Aorta (tissue), 5 donors: ENCODE results near the gene NPTX1. TPM values are rescaled to one million over a fixed set of nuclear protein-coding genes. Genes with fewer than 3 reads are reported as not detected.

Source experiments
- ATAC-seq: fragments of 200-7000 bp; cut with Tn5 transposase; one replicate; pipeline ENCODE4 v1.9.1; 2022; ENCODE audit warnings: moderate library complexity; ENCODE audit not compliant: low FRiP score
- DNase-seq, 2 donors: peaks; one replicate each; pipeline ENCODE4 v3.0.0-alpha.2; 2020
- H3K27ac ChIP-seq, 2 donors: one replicate each; pipeline ENCODE4 v1.5.1; 2013; ENCODE audit warnings: low read length in 2 of 2, mild to moderate bottlenecking in 2 of 2, moderate library complexity in 2 of 2, control low read depth in 1 of 2, inconsistent platforms in 1 of 2, low read depth in 1 of 2
- H3K27me3 ChIP-seq, 2 donors: one replicate each; pipeline ENCODE4 v1.6.1; 2013; ENCODE audit warnings: control low read depth in 1 of 2, low read length in 1 of 2, mild to moderate bottlenecking in 1 of 2, moderate library complexity in 1 of 2; ENCODE audit not compliant: insufficient read depth in 2 of 2, control insufficient read depth in 1 of 2
- H3K36me3 ChIP-seq, 2 donors: one replicate each; pipeline ENCODE4 v1.6.1; 2013; ENCODE audit warnings: control low read depth in 1 of 2, low read length in 1 of 2, mild to moderate bottlenecking in 1 of 2; ENCODE audit not compliant: insufficient read depth in 2 of 2, control insufficient read depth in 1 of 2
- H3K4me1 ChIP-seq, 2 donors: one replicate each; pipeline ENCODE4 v1.6.1; 2013; ENCODE audit warnings: low read length in 2 of 2, control low read depth in 1 of 2, mild to moderate bottlenecking in 1 of 2, moderate library complexity in 1 of 2; ENCODE audit not compliant: insufficient read depth in 2 of 2, control insufficient read depth in 1 of 2
- H3K4me3 ChIP-seq, 2 donors: one replicate each; pipeline ENCODE4 v1.5.1; 2013; ENCODE audit warnings: low read length in 2 of 2, control low read depth in 1 of 2, mild to moderate bottlenecking in 1 of 2
- H3K9me3 ChIP-seq: one replicate; pipeline ENCODE4 v1.6.1; 2013; ENCODE audit warnings: mild to moderate bottlenecking, low read length; ENCODE audit not compliant: control insufficient read depth
- WGBS, 2 donors: extraction: QIAGEN DNeasy Blood & Tissue Kit; methylation state at CpG; one replicate each; pipeline ENCODE4 v1.1.7; 2013; 5-methylcytosine and 5-hydroxymethylcytosine counted together
- intact Hi-C, 2 donors: fragments of 100-400 bp; cut with DNase I; formaldehyde crosslinking; loops; one replicate each; pipeline versions ENCODE4 v1.14.2 to v1.15.0; 2022
- long read RNA-seq, 2 donors: library from polyadenylated mRNA; unstranded; transcript quantifications; one replicate each; pipeline ENCODE4 v2.0.0, GENCODE V29; 2020 to 2021
- polyA plus RNA-seq, 2 donors: library from polyadenylated mRNA; stranded (reverse); fragments of 200-250 nt; gene quantifications; one replicate each; pipeline ENCODE4 v1.2.3, GENCODE V29; 2013
- total RNA-seq, 2 donors: library from RNA; stranded (reverse); fragmentation: NEBNext Ultra II Directional; extraction: Animal tissue kit (Norgen Biotek cat#: 25700); gene quantifications; one replicate each; pipeline ENCODE4 v1.2.1, GENCODE V29; 2021
- donor health status: healthy with polysubstance abuse.
- donor health status: Bipolar disorder and iron deficiency.
- donor health status: DM: no; HTN: no; CAD: no.
- donor health status: DM: no; HTN: no; CAD: no.
- donor health status: DM: yes; HTN: yes; CAD: no.

NPTX1 gene, protein sequence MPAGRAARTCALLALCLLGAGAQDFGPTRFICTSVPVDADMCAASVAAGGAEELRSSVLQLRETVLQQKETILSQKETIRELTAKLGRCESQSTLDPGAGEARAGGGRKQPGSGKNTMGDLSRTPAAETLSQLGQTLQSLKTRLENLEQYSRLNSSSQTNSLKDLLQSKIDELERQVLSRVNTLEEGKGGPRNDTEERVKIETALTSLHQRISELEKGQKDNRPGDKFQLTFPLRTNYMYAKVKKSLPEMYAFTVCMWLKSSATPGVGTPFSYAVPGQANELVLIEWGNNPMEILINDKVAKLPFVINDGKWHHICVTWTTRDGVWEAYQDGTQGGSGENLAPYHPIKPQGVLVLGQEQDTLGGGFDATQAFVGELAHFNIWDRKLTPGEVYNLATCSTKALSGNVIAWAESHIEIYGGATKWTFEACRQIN
- total RNA-seq (1 to 10 TPM in 1 of 2 donors, under 1 TPM in 1; 0.45 to 1.6 TPM), polyA plus RNA-seq (under 1 TPM in 1 of 2 donors, not detected in 1; 0.13 TPM)
- long read RNA-seq, donor 1, partial matches to known transcripts, result 1 of 1 reads
- long read RNA-seq, donor 1, other reads (novel, unspliced or antisense), result 0 of 1 reads
- long read RNA-seq, donor 2, partial matches to known transcripts, result 1 of 1 reads
- long read RNA-seq, donor 2, other reads (novel, unspliced or antisense), result 0 of 1 reads

DNA sequence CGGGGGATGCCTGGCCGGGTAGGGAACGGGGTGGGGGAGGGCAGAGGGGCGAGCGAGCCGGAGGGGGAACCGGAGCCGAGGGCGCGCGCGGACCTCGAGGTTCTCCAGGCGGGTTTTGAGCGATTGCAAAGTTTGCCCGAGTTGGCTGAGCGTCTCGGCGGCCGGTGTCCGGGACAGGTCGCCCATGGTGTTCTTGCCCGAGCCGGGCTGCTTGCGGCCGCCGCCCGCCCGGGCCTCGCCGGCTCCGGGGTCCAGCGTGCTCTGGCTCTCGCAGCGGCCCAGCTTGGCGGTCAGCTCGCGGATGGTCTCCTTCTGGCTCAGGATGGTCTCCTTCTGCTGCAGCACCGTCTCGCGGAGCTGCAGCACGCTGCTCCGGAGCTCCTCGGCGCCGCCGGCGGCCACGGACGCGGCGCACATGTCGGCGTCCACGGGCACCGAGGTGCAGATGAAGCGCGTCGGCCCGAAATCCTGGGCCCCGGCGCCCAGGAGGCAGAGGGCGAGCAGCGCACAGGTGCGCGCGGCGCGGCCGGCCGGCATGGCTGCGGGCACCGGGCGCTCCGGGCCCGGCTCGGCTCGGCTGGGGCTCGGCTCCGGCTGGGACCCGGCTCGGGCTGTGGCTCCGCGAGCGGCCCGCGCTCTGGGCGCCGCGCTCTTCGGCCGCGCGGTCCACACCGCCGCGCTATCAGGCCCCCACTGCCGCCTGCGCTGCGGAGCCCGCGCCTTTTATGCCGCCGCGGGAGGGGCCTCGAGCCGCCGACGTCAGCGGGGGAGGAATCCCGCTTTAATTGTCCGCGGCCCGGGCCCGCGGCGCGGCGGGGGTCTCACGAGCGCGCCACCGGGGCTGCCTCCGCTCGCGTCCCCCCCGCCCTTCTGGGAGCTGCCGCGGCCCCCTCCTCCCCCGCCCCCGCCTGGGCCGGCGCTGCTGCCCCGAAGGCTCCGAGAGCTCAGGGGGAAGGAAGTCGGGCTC, at the start of gene NPTX1:
Gene NPTX1 (minus strand): TSS at position 698 of the 967 bp plus-strand sequence. CDS start 161 bp downstream, at position 537.
- no peaks in the 10 kb centered on the region for H3K4me1 ChIP-seq
- DNase-seq (no peak), ATAC-seq (no peak)
- no peaks in the 10 kb centered on the region for H3K36me3 ChIP-seq
- no peaks in the 10 kb centered on the region for H3K9me3 ChIP-seq
- WGBS, 2 donors, result 1% methylated on average over 52 to 136 of the region's 136 CpGs
- H3K4me3 ChIP-seq, result no peak within 1 kb of the TSS
- intact Hi-C loops, result loop anchor here in 1 of 2 donors (5.0 kb wide), 1 partner anchor 44 kb away; no protein-coding TSS in a partner anchor
- H3K27ac ChIP-seq, result no peak within 1 kb of the TSS
- H3K27me3 ChIP-seq, result no peaks in the 10 kb centered on the region

- Histone ChIP-seq H3K36me3 (no peaks in the 10 kb centered on the region), H3K27ac (no peak overlapping the region), H3K4me1 (no peaks in the 10 kb centered on the region), H3K4me3 (no peak overlapping the region), H3K9me3 (no peaks in the 10 kb centered on the region), H3K27me3 (no peaks in the 10 kb centered on the region)
- 17 to 31% methylated on average over 16 of the region's 16 CpGs for WGBS, 2 donors
- DNase-seq, result no peak
- intact Hi-C loops, result no loop called here
- no peak for ATAC-seq
Measured at GRCh38 chr17:80523956-80524712, 47.7 kb upstream of the NPTX1 start.

- no peaks in the 10 kb centered on the region for H3K36me3 ChIP-seq
- 80% methylated on average over 12 of the region's 12 CpGs for WGBS, 2 donors
- H3K4me1 ChIP-seq, result no peaks in the 10 kb centered on the region
- intact Hi-C loops, result no loop called here
- no peak for DNase-seq
- H3K9me3 ChIP-seq, result no peaks in the 10 kb centered on the region
- ATAC-seq, result no peak
- no peaks in the 10 kb centered on the region for H3K27me3 ChIP-seq
- no peak overlapping the region for H3K4me3 ChIP-seq
- no peak overlapping the region for H3K27ac ChIP-seq
Measured at GRCh38 chr17:80523054-80523744, 46.8 kb upstream of the NPTX1 start.

- WGBS, 2 donors, result 43 to 50% methylated on average over 10 of the region's 10 CpGs
- Histone ChIP-seq H3K27me3 (no peaks in the 10 kb centered on the region), H3K4me3 (no peak overlapping the region), H3K36me3 (no peaks in the 10 kb centered on the region), H3K9me3 (no peaks in the 10 kb centered on the region), H3K4me1 (no peaks in the 10 kb centered on the region), H3K27ac (no peak overlapping the region)
- ATAC-seq (no peak), DNase-seq (no peak)
- intact Hi-C loops, result no loop called here
Measured at GRCh38 chr17:80520810-80521455, 44.5 kb upstream of the NPTX1 start.

- H3K36me3 ChIP-seq, result no peaks in the 10 kb centered on the region
- no peaks in the 10 kb centered on the region for H3K27me3 ChIP-seq
- H3K9me3 ChIP-seq, result no peaks in the 10 kb centered on the region
- H3K27ac ChIP-seq, result no peak overlapping the region
- H3K4me3 ChIP-seq, result no peak overlapping the region
- H3K4me1 ChIP-seq, result no peaks in the 10 kb centered on the region
- intact Hi-C loops, result no loop called here
- 29 to 30% methylated on average over 7 of the region's 7 CpGs for WGBS, 2 donors
- DNase-seq (no peak), ATAC-seq (no peak)
Measured at GRCh38 chr17:80519091-80519781, 42.8 kb upstream of the NPTX1 start.

DNA sequence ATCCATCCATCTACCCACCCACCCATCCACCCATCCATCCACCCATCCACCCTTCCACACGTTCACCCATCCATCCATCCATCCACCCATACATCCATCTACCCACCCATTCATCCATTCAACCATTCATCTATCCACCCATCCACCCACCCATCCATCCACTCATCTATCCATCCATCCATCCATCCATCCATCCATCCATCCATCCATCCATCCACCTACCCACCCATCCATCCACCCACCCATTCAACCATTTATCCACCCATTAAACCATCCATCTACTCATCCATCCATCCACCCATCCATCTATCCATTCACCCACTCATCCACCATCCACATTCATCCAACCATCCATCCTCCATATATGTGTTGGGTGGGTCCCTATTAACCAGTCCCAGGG, 42.0 kb upstream of the NPTX1 start:
- H3K27me3 ChIP-seq, result no peaks in the 10 kb centered on the region
- ATAC-seq (no peak), DNase-seq (no peak)
- H3K36me3 ChIP-seq, result no peaks in the 10 kb centered on the region
- H3K27ac ChIP-seq, result no peak overlapping the region
- H3K4me3 ChIP-seq, result no peak overlapping the region
- H3K9me3 ChIP-seq, result no peaks in the 10 kb centered on the region
- intact Hi-C loops, result no loop called here
- no peaks in the 10 kb centered on the region for H3K4me1 ChIP-seq
- 63 to 72% methylated on average over 1 of the region's 1 CpG for WGBS, 2 donors

DNA sequence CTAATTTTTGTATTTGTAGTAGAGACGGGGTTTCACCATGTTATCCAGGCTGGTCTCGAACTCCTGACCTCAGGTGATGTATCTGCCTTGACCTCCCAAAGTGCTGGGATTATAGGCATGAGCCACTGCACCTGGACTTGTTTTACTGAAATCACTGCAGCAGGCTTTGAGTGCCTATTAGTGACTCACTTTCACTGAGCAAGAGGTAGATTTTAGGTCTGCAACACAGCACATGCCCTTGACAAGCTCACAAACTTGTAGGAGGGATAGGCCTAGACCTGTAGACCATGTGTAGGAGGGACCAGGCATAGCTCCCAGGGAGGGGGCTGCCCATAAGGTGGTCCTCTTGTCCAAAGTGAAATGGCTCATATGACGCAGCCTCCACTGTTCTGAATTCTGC, 41.2 kb upstream of the NPTX1 start:
- intact Hi-C loops, result no loop called here
- 88 to 92% methylated on average over 3 of the region's 3 CpGs for WGBS, 2 donors
- Histone ChIP-seq H3K36me3 (no peaks in the 10 kb centered on the region), H3K27me3 (no peaks in the 10 kb centered on the region), H3K4me3 (no peak overlapping the region), H3K4me1 (no peaks in the 10 kb centered on the region), H3K9me3 (no peaks in the 10 kb centered on the region), H3K27ac (no peak overlapping the region)
- no peak for ATAC-seq
- no peak for DNase-seq
